Activated T-cell treated with anti-CD3 and anti-CD28 coated beads for 48 hours (primary cell): ENCODE data around the gene CSMD2.
"Not testable (repeated sequence)": the region's sequence is repeated elsewhere in the genome, so short reads cannot be mapped to it uniquely, and the experiment has no call there.

ENCODE experiments used
- DNase-seq: peaks from one replicate; pipeline ENCODE4 v3.0.0-alpha.2; 2020; ENCODE audit warnings: low read depth

Gene CSMD2

DNA sequence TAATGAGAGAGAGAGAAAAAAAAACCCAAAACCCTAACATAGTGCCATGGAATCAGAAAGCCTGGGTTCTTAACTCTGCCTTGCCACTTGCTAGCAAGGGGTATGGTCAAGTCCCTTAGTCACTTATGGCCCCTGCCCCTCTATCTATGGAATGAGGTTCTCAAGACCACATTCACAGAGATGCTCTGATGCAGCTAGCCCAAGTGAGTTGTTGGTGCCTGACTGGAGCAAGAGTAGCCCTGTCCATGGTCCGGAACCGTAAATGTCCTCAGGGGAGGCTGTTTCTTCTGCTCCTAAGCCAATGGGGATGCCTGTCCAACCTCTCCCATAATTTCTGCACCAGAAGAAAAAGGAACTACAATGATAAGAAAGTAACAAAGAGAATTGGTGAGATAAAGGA, 56.8 kb downstream of the CSMD2 start:
- no peak for DNase-seq

DNA sequence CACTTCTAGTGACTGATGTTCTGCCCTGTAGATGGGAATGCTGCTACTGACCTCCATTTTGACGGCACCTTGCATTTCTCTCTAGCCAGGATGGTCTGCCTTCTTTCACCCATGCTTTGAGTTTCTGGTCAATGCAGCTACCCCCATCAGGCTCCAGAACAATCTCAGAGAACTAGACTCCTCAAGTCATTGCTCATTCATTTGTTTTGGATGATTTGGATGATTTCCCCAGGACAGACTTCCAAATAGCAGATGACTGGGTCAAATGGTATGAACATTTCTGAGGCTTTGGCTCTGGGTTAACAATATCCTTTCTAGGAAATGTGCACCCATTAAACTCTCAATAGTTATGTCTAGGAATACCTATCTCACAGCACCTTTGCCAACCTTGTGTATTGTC, 63.9 kb downstream of the CSMD2 start:
- DNase-seq: no peak

GRCh38 chr1:34100332-34100731, 64.7 kb downstream of the CSMD2 start:
- DNase-seq: no peak

GRCh38 chr1:34092399-34092798, 72.6 kb downstream of the CSMD2 start:
- DNase-seq: not testable (repeated sequence)

DNA sequence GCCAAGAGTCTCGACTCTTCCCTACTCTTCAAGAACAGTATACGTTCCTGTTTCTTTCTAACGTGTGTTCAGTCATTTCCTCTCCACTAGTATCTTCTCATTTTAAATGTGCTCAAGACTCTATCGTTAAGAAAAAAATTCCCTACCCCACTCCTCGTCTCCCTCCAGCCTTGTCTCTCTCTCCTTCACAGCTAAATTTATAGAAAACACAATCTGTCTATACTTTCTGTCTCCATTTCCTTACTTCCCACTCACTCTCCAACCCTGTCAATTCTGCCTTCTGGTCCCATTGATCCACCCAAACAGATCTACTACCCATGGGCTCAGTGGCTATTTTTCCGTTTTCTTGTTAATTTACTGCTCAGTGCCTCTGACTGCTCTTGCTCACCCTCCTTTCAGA, 75.3 kb downstream of the CSMD2 start:
- DNase-seq: no peak

GRCh38 chr1:34087986-34088385, 77.0 kb downstream of the CSMD2 start:
- no peak for DNase-seq

- no peak for DNase-seq
Observed at GRCh38 chr1:34086561-34086960, 78.5 kb downstream of the CSMD2 start.

DNA sequence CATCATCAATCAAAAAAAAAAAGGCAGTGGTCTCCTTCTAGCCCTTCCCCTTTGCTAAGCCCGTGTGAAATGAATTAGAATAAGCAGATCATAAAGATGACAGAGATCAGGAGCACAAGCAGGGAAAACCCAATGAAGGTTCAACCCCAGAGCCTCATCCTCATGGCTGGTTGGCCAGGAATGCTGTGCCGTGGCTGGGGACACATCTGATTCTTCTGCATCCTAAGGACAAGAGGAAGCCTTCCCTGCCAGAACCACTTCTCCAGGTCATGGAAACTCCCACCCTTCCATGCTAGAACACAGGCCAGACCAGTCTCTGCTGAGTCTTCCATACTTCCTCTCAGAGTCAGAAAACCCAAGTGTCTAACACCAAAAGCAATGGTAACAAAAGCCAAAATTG, 81.1 kb downstream of the CSMD2 start:
- DNase-seq: no peak

DNA sequence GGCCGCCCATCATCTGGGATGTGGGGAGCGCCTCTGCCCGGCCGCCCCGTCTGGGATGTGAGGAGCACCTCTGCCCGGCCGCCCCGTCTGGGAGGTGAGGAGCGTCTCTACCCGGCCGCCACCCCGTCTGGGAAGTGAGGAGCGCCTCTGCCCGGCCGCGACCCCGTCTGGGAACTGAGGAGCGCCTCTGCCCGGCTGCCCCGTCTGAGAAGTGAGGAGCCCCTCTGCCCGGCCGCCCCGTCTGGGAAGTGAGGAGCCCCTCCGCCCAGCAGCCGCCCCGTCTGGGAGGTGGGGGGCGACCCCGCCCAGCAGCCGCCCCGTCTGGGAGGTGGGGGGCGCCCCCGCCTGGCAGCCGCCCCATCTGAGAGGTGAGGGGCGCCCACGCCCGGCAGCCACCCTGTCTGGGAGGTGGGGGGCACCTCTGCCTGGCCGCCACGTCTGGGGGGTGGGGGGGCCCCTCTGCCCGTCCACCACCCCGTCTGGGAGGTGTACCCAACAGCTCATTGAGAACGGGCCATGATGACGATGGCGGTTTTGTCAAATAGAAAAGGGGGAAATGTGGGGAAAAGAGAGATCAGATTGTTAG, 82.9 kb downstream of the CSMD2 start:
- not testable (repeated sequence) for DNase-seq

- DNase-seq: no peak
Observed at GRCh38 chr1:34078383-34078782, 86.6 kb downstream of the CSMD2 start.

- DNase-seq: no peak
Observed at GRCh38 chr1:34075576-34075975, 89.5 kb downstream of the CSMD2 start.

DNA sequence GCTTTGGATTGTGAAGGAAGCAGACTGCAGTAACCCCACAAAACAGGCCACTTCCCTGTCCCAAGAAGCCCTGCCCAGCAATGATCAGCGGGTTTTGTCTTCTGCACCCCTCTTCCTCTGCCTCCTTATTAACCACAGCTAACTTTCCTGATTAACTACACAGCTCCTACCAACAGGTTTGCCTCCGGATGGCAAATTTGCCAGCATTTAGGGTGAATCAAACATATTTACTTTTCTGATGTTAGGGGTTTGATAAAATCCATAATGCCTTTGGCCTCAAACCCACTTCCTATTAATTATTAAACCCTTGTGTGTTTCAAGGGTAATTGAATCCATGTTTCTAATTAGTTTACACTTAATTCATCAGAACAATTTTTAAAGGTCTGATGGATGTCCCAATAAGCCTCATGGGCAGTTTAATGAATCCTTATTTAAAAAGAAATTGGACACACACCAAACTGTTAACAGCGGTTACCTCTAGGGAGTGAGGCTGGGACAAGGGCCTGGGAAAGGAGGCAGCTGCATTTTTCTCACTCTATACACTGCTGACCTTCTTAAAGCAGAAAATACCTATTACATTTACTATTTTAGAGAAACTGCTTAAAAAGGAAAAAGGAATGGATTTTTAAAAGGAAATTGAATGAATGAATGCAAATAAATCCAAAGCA, 91.9 kb downstream of the CSMD2 start:
- no peak for DNase-seq

- no peak for DNase-seq
Observed at GRCh38 chr1:34070201-34070836, 94.7 kb downstream of the CSMD2 start.

DNA sequence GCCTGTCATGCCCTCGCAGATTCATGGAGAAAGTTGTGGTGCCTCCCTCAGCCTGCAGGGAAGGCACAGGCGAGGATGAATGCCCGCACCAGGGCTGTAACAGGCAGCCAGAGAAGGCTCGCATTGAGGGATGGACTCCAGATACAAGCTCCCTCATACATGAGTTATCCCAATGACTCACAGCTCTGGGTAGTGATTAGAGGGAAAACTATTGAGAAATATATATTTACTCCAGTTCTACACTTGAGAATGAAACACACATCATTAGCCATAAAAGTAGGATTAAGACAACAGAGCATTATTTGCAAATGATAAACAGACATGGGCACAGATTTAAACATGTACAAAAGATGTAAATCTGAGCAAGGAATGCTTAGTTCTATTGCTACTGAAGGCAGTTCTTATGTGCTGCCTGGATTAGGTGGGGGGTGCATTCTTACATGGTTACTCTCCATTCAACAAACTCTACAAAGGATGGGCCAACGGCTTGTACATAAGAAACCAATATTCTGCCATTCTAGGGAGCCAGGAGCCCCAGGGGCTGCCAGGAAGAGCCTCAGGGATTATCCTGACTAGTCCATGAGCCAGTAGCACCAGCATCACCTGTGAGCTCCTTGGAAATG, 97.9 kb downstream of the CSMD2 start:
- DNase-seq: no peak

- no peak for DNase-seq
Observed at GRCh38 chr1:34066166-34066565, 98.9 kb downstream of the CSMD2 start.

- DNase-seq: no peak
Observed at GRCh38 chr1:34065498-34065897, 99.5 kb downstream of the CSMD2 start.

- no peak for DNase-seq
Observed at GRCh38 chr1:34060901-34061415, 104.1 kb downstream of the CSMD2 start.

DNA sequence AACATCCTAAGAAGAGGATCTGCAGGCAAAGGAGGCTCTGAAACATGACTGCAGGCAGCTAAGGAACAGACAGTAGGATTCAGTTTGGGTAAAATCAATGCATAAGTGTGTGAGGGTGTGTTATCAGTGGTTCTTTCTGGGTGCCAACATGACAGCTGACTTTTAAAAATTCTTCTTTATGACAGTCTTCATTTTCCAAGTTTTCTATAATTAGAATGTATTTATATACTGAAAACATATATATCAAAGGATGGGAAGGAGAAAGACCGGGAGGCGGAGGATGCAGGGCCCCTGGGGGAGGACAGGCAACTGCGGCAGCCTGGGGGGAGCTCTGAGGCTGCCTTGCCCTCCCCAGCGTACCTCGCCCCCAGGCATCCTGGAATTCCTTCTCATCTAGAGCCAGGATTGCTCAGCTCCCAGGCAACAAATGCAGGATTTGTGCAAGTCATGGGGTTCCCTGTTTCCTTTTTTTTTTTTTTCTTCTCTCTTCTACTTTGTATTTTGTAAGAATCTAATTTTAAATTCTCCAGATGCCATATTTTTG, 104.8 kb downstream of the CSMD2 start:
- no peak for DNase-seq

GRCh38 chr1:34057347-34058130, 107.5 kb downstream of the CSMD2 start:
- DNase-seq: no peak

DNA sequence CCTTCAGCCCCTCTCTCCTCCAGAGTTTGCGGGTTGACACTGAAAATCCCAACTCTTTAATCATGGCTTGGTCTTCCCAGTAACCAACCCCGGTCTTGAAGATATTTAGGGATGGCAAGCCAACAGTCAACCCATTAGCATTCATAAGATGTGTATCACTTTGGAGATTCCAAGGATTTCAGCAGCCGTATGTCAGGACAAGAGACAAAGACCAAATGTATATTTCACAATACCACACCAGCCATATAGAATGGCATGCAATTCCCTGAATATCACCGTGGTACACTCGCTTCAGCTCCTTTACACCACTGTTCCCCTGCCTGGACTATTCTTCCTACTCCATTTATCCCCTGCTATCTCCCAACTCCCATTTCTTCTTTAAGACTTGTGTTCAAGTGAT, 109.2 kb downstream of the CSMD2 start:
- DNase-seq: no peak

DNA sequence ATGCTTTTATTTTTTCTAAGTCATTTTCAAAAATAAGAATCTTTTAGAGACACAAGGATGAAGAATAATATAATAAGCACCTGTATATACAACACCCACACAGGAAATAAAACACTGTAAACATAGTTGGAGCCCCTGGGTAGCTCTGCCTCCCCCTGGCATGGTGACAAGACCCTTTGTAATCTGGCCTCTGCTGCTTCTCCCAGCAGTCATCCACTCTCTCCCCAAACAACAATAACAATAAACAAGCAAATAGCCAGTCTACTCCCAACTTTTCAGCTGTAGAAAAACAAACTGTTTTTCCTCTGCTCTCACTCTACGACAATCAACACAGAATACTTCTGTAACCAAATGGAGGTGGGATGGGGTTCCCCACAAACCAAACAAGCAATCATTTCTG, 110.1 kb downstream of the CSMD2 start:
- no peak for DNase-seq

GRCh38 chr1:34053660-34054059, 111.4 kb downstream of the CSMD2 start:
- DNase-seq: no peak
